PC-3 (cell line): ENCODE results near the gene SLC1A2. TPM values are rescaled to one million over a fixed set of nuclear protein-coding genes. Genes with fewer than 3 reads are reported as not detected.

Experiments used
- ATAC-seq: fragments of 200-7000 bp; cut with Tn5 transposase; 2 replicates; pipeline ENCODE4 v1.9.1; 2020; ENCODE audit warnings: mild to moderate bottlenecking, moderate library complexity
- BruUV-seq: library from RNA; stranded (reverse); fragments of 400-500 nt; replicated peaks from 2 replicates; lab custom pipeline; 2021; lab: Mats Ljungman, UMichigan
- CTCF ChIA-PET: fragments of 300-600 bp; sonication (Branson Sonifier 250); formaldehyde crosslinking; loops from one replicate; lab custom pipeline; 2022; ENCODE audit warnings: antibody characterized with exemption; lab: Charles Lee
- POLR2A ChIA-PET: fragments of 300-600 bp; sonication (Branson Sonifier 250); formaldehyde crosslinking; loops from one replicate; lab custom pipeline; 2022; ENCODE audit warnings: antibody characterized with exemption; ENCODE audit not compliant: unreplicated experiment; lab: Charles Lee
- DNase-seq: peaks from one replicate; pipeline ENCODE4 v3.0.0-alpha.2; 2015
- H2AFZ ChIP-seq: fragments of 300-600 bp; sonication (generic); 2 replicates; pipeline ENCODE4 v1.6.0; 2016; ENCODE audit warnings: antibody characterized with exemption, low read length
- H3F3A ChIP-seq: fragments of 300-600 bp; sonication (generic); one replicate; pipeline ENCODE4 v1.6.0; 2017; ENCODE audit warnings: antibody characterized with exemption, low read length, control low read depth, mild to moderate bottlenecking; ENCODE audit not compliant: unreplicated experiment
- H3K27ac ChIP-seq: fragments of 300-600 bp; sonication (generic); 2 replicates; pipeline ENCODE4 v1.5.1; 2016; ENCODE audit warnings: mild to moderate bottlenecking, low read length
- H3K27me3 ChIP-seq: fragments of 300-600 bp; sonication (generic); 2 replicates; pipeline ENCODE4 v1.6.1; 2016; ENCODE audit warnings: low read length, mixed read lengths
- H3K36me3 ChIP-seq: fragments of 300-600 bp; sonication (generic); 2 replicates; pipeline ENCODE4 v1.6.1; 2016; ENCODE audit warnings: low read depth, mixed run types, low read length, mixed read lengths
- H3K4me1 ChIP-seq: fragments of 300-600 bp; sonication (generic); 2 replicates; pipeline ENCODE4 v1.5.1; 2016; ENCODE audit warnings: low read length; ENCODE audit not compliant: insufficient read depth
- H3K4me2 ChIP-seq: fragments of 300-600 bp; sonication (generic); 2 replicates; pipeline ENCODE4 v1.6.0; 2016; ENCODE audit warnings: low read length
- H3K4me3 ChIP-seq: fragments of 300-600 bp; sonication (generic); 2 replicates; pipeline ENCODE4 v1.5.1; 2016; ENCODE audit warnings: mild to moderate bottlenecking, low read length, mixed read lengths
- H3K79me2 ChIP-seq: fragments of 300-600 bp; sonication (generic); 2 replicates; pipeline ENCODE4 v1.6.1; 2017; ENCODE audit warnings: low read length, mixed read lengths
- H3K9ac ChIP-seq: fragments of 300-600 bp; sonication (generic); 2 replicates; pipeline ENCODE4 v1.6.0; 2016; ENCODE audit warnings: mild to moderate bottlenecking, low read length
- H3K9me2 ChIP-seq: fragments of 300-600 bp; sonication (generic); replicated peaks from 2 replicates; pipeline ENCODE4 v1.6.1; 2016; ENCODE audit warnings: mixed run types, low read length, mixed read lengths
- H3K9me3 ChIP-seq: fragments of 300-600 bp; sonication (generic); 2 replicates; pipeline ENCODE4 v1.6.1; 2016; ENCODE audit warnings: low read length, mixed read lengths
- H4K20me1 ChIP-seq: fragments of 300-600 bp; sonication (generic); 2 replicates; pipeline ENCODE4 v1.6.1; 2016; ENCODE audit warnings: low read length, mixed read lengths
- EZH2 ChIP-seq: fragments of 300-600 bp; sonication (generic); IDR thresholded peaks from one replicate; pipeline ENCODE4 v1.6.1; 2017; ENCODE audit warnings: antibody characterized with exemption, mild to moderate bottlenecking, low read length; ENCODE audit not compliant: unreplicated experiment
- EZH2phosphoT487 ChIP-seq: fragments of 300-600 bp; sonication (generic); IDR thresholded peaks from 2 replicates; pipeline ENCODE4 v1.6.1; 2018; ENCODE audit warnings: mild to moderate bottlenecking, antibody characterized with exemption, low read length, borderline replicate concordance
- intact Hi-C: fragments of 100-400 bp; cut with micrococcal nuclease; formaldehyde crosslinking; loops from 2 replicates; pipeline ENCODE4 v1.9.0; 2023
- total RNA-seq: library from RNA; depleted of rRNA; stranded (reverse); fragments of >200 nt; gene quantifications from 2 replicates; pipeline ENCODE4 v1.2.3, GENCODE V29; 2014
- TF ChIP-seq, protein P1 (sequence below): fragments of 300-600 bp; sonication (generic); conservative IDR thresholded peaks from 2 replicates; pipeline ENCODE4 v1.5.1; 2017; ENCODE audit warnings: antibody characterized with exemption, low read depth, mild to moderate bottlenecking, low read length

SLC1A2 gene
- total RNA-seq, 1 experiment from 2014 or later, result 0.18 TPM

DNA sequence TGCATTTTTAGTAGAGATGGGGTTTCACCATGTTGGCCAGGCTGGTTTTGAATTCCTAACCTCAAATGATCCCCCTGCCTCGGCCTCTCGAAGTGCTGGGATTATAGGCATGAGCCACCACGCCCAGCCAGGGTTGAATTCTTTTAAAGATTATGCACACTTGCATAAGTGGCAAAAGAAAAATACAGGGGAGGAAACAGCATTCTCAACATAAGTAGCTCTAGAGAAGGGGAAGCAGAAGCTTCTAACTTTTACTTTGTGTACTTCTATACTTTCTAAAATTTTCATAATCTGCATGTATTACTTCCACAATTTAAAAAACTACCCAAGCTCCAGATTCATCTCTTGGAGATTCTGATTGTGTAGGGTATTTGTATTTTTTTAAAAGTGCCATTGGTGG lies 108.0 kb downstream of the SLC1A2 start:
- no peak for ATAC-seq
- H4K20me1 ChIP-seq, result no peaks in the 10 kb centered on the region
- no peaks in the 10 kb centered on the region for H3K27me3 ChIP-seq
- H3K36me3 ChIP-seq, result no peaks in the 10 kb centered on the region
- no peak for DNase-seq
- no peaks in the 10 kb centered on the region for H3F3A ChIP-seq
- TF ChIP-seq EZH2 (no peak), EZH2phosphoT487 (no peak)
- TF ChIP-seq, protein P1, sequence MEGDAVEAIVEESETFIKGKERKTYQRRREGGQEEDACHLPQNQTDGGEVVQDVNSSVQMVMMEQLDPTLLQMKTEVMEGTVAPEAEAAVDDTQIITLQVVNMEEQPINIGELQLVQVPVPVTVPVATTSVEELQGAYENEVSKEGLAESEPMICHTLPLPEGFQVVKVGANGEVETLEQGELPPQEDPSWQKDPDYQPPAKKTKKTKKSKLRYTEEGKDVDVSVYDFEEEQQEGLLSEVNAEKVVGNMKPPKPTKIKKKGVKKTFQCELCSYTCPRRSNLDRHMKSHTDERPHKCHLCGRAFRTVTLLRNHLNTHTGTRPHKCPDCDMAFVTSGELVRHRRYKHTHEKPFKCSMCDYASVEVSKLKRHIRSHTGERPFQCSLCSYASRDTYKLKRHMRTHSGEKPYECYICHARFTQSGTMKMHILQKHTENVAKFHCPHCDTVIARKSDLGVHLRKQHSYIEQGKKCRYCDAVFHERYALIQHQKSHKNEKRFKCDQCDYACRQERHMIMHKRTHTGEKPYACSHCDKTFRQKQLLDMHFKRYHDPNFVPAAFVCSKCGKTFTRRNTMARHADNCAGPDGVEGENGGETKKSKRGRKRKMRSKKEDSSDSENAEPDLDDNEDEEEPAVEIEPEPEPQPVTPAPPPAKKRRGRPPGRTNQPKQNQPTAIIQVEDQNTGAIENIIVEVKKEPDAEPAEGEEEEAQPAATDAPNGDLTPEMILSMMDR, result no peak
- H3K79me2 ChIP-seq, result no peaks in the 10 kb centered on the region
- H3K9me2 ChIP-seq, result no peaks in the 10 kb centered on the region
- intact Hi-C loops, result no loop called here
- BruUV-seq, result no TSS peak
- POLR2A ChIA-PET, result no interaction called here
- no peak overlapping the region for H2AFZ ChIP-seq
- no peaks in the 10 kb centered on the region for H3K9me3 ChIP-seq
- no peaks in the 10 kb centered on the region for H3K4me1 ChIP-seq
- H3K27ac ChIP-seq, result no peak overlapping the region
- H3K4me3 ChIP-seq, result no peak overlapping the region
- no peak overlapping the region for H3K9ac ChIP-seq
- CTCF ChIA-PET, result no interaction called here
- H3K4me2 ChIP-seq, result no peak overlapping the region

DNA sequence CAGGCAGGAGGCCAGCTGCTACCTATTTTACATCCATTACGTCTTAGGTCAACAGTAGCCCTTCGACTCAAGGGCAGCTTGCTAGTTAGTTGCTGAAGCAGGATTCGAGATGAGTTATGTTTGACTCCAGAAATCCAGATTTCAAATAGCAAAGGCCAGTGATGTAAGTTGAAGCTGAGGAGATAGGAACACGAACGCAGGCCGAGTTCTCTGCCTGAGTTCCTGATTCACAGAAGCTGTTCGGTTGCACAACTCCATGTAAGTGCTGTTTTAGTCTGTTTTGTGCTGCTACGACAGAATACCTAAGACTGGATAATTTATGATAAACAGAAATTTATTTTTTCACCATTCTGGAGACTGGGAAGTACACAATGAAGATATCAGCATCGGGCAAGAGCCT lies 111.2 kb downstream of the SLC1A2 start:
- DNase-seq (no peak), ATAC-seq (no peak)
- Histone ChIP-seq H3K4me2 (no peak overlapping the region), H4K20me1 (no peaks in the 10 kb centered on the region), H3K27me3 (no peaks in the 10 kb centered on the region), H3K79me2 (no peaks in the 10 kb centered on the region), H2AFZ (no peak overlapping the region), H3F3A (no peaks in the 10 kb centered on the region), H3K9me3 (no peaks in the 10 kb centered on the region), H3K4me3 (no peak overlapping the region), H3K36me3 (no peaks in the 10 kb centered on the region), H3K9me2 (no peaks in the 10 kb centered on the region), H3K4me1 (peaks cover 21% of the 10 kb centered on the region), H3K9ac (no peak overlapping the region), H3K27ac (no peak overlapping the region)
- POLR2A ChIA-PET, result no interaction called here
- BruUV-seq, result no TSS peak
- TF ChIP-seq EZH2phosphoT487 (no peak), EZH2 (no peak)
- TF ChIP-seq, protein P1, result no peak
- intact Hi-C loops, result loop anchor here (5.0 kb wide), 1 partner anchor 311 kb away; no protein-coding TSS in a partner anchor
- CTCF ChIA-PET, result no interaction called here

DNA sequence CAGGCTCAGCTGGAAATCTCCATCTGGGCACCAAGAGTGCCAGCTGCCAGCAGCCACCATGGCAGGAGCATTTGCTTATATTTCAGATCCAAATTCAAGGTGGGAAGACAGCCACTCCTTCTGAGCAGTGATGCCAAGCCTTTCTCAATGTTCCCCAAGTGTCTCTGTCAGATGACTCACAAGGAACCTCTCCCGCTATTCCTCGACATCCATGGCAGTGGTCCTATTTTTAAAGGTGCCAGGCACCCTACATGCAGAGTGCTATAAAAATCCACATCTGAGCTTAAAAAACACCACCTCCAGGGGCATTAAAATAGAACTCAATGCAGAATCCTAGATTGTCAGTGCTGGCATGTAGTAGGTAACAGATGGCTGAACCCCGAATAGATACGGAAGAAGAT lies 112.1 kb downstream of the SLC1A2 start:
- TF ChIP-seq, protein P1, result no peak
- TF ChIP-seq EZH2phosphoT487, result no peak
- TF ChIP-seq EZH2, result no peak
- Histone ChIP-seq H4K20me1 (no peaks in the 10 kb centered on the region), H3F3A (no peaks in the 10 kb centered on the region), H3K27me3 (no peaks in the 10 kb centered on the region), H2AFZ (no peak overlapping the region), H3K9me3 (no peaks in the 10 kb centered on the region), H3K27ac (no peak overlapping the region), H3K4me1 (peaks cover 21% of the 10 kb centered on the region), H3K9me2 (no peaks in the 10 kb centered on the region), H3K4me2 (no peak overlapping the region), H3K79me2 (no peaks in the 10 kb centered on the region), H3K9ac (no peak overlapping the region), H3K36me3 (no peaks in the 10 kb centered on the region), H3K4me3 (no peak overlapping the region)
- ATAC-seq (no peak), DNase-seq (no peak)
- ChIA-PET POLR2A (no interaction called here), CTCF (no interaction called here)
- no TSS peak for BruUV-seq
- intact Hi-C loops, result loop anchor here (5.0 kb wide), 1 partner anchor 310 kb away; no protein-coding TSS in a partner anchor
